ENCODE data around the gene TRIM25. TPM values are rescaled to one million over a fixed set of nuclear protein-coding genes. Genes with fewer than 3 reads are reported as not detected.

TRIM25 gene
- total RNA-seq, 1 donor: 70.3 TPM

DNA sequence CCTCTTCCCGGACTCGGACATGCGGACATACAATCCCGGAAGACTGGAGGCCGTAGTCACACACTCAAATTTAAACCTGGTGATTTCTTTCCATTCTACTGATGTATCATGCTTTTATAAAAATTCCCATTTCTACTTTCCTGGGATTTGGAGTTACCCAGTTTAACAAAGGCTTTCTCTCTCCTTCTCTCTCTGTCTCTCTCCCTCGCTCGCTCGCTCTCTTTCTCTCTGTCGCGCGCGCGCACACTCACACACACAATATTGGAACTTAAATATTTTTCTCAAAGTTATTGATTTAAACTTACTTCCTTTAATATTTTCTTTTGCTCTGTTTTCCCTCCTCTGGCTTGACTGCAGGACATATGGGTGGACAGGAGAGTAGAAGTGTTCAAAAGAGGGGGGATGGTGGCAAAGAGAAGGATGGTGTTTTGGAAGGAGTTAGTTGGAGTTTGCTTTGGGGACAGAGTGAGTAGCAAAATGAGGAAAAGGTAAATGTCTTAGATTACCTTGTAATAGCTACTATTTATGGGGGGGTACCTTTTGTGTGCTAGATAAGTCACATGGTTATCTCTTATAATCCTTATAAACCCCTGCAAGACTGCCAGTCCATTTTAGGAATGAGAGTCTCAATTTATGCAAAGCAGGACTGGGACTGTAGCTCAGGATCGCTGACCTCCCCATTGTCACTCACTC, 878 bp upstream of the TRIM25 start:
- peak overlapping the region; percentile 98 for H3K4me3 ChIP-seq (ENCODE audit: low read depth, low read length)
- DNase-seq (ENCODE audit: low read depth): no peak
- TF ChIP-seq, protein P1, sequence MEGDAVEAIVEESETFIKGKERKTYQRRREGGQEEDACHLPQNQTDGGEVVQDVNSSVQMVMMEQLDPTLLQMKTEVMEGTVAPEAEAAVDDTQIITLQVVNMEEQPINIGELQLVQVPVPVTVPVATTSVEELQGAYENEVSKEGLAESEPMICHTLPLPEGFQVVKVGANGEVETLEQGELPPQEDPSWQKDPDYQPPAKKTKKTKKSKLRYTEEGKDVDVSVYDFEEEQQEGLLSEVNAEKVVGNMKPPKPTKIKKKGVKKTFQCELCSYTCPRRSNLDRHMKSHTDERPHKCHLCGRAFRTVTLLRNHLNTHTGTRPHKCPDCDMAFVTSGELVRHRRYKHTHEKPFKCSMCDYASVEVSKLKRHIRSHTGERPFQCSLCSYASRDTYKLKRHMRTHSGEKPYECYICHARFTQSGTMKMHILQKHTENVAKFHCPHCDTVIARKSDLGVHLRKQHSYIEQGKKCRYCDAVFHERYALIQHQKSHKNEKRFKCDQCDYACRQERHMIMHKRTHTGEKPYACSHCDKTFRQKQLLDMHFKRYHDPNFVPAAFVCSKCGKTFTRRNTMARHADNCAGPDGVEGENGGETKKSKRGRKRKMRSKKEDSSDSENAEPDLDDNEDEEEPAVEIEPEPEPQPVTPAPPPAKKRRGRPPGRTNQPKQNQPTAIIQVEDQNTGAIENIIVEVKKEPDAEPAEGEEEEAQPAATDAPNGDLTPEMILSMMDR (IDR thresholded peaks at IDR 0.05; ENCODE audit: insufficient read depth, low read length): no peak

DNA sequence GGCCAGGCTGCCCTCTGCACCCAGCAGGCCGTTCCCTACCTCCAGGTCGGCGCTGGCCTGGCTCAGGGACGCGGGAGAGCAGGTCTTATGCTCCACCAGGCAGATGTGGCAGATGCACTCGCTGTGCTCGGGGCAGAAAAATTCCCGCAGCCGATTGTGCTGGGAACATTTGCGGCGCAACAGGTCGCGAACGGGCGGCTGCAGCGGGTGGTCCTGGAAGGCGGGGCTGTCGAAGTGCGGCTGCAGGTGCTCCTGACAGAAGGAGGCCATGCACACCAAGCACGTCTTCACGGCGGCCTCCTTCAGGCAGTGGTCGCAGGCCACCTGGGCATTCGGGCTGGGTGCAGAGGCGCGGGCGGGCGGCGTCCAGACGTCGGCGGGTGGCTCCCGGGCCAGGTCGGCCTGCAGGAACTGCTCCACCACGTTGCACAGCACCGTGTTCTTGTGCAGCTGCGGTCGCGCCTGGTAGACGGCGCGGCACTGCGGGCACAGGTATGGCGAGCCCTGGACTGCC, 439 bp downstream of the TRIM25 start:
- TF ChIP-seq, protein P1 (IDR thresholded peaks at IDR 0.05; ENCODE audit: insufficient read depth, low read length): no peak
- H3K4me3 ChIP-seq (ENCODE audit: low read depth, low read length): peak overlapping the region; percentile 98
- no peak for DNase-seq (ENCODE audit: low read depth)

DNA sequence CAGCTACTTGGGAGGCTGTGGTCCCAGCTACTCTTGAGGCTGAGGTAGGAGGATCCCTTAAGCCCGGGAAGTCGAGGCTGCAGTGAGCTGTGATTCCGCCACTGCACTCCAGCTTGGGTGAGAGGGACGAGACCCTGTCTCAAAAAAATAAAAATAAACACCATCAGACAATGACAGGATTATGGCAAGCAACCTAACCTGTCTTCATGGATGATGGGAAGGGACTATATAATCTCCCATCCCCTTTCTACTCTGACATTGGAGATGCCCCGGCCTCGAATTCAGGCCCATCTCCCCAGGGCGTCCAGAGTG, 893 bp downstream of the TRIM25 start:
- H3K4me3 ChIP-seq (ENCODE audit: low read depth, low read length): peak overlapping the region; percentile 98
- DNase-seq (ENCODE audit: low read depth): no peak
- TF ChIP-seq, protein P1 (IDR thresholded peaks at IDR 0.05; ENCODE audit: insufficient read depth, low read length): no peak

DNA sequence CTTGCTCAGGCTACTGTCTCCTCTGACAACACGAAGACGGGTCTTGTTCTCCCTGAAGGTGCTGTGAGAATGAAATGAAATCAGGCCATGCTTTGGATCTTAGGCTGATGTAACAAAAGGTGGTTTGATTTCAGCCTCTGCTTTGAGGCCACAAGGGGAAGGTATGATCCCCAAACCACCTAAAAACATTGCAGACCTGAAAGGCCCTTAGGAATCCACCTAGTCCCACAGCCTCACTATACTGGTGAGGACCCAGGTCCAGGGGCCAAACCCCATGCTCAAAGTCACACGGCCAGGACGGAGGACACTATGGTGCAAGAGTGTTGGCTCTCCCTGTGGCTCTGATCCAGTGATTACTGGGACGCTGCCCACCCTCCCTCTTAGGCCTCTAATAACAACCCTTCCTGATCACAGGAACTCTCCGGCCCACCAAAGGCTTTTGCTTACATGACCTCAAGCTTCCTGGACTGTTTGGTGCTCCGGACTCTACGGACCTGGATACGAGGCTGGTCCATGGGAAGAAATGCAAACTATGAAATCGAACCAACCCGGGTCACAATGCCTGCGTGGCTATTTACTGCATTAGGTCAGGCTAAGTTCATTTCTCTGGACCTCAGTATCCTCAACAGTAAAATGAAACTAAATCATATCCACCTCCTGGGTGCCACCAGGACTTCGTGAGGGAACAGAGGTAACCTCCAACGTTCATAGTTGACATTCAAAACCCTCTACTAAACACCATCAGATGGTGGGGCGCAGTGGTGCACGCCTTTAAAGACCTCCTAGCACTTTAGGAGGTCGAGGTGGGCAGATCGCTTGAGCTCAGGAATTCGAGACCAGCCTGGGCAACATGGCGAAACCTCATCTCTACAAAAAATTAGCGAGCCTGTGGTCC, 1.5 kb downstream of the TRIM25 start:
- H3K4me3 ChIP-seq (ENCODE audit: low read depth, low read length): peak overlapping the region; percentile 98
- peak; percentile 59 for DNase-seq (ENCODE audit: low read depth)
- TF ChIP-seq, protein P1 (IDR thresholded peaks at IDR 0.05; ENCODE audit: insufficient read depth, low read length): no peak

DNA sequence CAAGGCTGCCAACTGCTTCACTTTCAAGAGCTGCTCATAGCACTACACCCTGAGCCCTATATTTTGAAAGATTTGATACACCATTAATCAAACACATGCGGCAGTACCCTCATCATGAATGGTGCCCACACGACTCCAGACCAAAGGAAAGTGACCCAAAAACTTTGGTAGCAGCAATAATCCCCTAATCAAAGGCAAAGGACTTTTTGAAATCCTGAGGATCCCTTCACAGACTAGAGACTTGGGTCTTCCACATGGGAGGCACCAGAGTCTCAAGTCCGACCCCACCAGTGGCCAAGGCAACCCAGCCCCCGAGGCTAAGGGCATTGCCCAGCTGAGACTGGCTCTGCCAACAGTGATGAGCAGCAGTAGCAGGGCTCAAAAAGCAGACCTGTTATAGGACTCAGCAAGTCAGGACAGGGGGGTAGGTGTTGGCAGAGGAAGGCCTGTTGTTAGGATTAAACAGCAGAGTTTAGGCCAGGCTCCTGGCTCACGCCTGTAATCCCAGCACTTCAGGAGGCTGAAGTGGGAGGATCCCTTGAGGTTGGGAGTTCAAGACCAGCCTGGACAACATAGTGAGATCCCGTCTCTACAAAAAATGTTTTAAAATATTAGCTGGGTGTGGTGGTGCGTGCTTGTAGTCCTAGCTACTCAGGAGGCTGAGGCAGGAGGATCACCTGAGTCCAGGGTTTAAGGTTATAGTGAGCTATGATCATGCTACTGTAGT, 3.2 kb downstream of the TRIM25 start:
- peak overlapping the region; percentile 56 for H3K4me3 ChIP-seq (ENCODE audit: low read depth, low read length)
- no peak for DNase-seq (ENCODE audit: low read depth)
- TF ChIP-seq, protein P1 (IDR thresholded peaks at IDR 0.05; ENCODE audit: insufficient read depth, low read length): no peak

DNA sequence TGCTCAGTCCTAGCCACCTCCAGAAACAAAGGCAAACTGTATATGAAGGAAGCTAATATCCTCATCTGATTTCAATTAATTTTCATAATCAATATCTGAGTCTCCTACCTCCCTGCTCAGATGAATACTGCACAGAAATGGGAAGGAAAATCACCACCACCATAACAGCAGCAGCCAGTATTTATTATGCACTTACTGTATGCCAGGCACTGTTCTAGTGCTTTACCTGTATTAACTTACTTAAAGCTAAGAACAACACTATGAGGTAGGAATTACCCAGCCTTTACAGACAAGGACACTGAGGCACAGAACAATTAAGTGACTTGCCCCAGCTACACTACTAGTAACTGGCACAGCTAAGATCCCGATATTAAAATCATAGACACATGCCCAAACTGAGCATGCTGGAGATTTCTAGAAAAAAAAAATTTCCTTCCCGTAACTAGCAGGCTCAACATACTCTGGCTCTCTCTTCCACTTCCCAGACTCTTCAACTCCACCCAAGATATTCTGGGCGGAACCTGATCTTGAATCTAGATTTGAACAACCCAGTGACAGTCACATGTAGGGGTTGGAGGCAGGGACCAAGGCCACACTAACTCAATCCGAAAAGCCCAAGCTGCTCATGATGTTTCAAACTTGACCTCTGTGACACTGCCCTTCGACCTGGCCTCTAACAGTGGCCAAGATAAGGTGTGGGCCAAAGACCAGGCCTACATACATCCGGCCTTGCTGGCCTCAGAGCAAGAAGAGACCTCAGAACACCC, 3.9 kb downstream of the TRIM25 start:
- peak; percentile 45 for DNase-seq (ENCODE audit: low read depth)
- TF ChIP-seq, protein P1 (IDR thresholded peaks at IDR 0.05; ENCODE audit: insufficient read depth, low read length): no peak
- H3K4me3 ChIP-seq (ENCODE audit: low read depth, low read length): peak overlapping the region; percentile 56
